HG03469 (cell line): ENCODE measurements around the gene DCLK3.

Source experiments
- ATAC-seq: cut with Tn5 transposase; IDR thresholded peaks from one replicate; pipeline ENCODE4 v1.9.1; 2021; ENCODE audit warnings: mild to moderate bottlenecking, moderate library complexity, moderate number of reproducible peaks; ENCODE audit not compliant: unreplicated experiment

DCLK3 gene

DNA sequence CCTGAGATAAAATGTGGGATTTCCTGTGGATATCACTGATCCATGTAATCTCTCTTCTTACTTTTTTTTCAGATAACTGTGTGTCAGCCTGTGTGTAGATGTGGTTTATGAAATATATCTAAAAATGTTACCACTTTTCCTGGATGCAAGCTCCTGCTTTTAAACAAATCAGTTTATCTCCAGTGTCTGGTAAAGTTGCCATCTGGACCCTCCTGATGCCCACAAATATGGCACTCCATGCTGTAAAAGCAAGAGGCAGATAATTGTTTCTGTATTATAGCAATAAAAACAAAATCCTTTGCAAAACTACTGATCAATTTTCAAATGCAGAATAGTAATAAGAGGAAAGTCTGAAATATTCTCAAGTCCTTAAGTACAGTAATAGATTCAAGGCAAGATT lies 7.6 kb upstream of the DCLK3 start:
- no peak for ATAC-seq

DNA sequence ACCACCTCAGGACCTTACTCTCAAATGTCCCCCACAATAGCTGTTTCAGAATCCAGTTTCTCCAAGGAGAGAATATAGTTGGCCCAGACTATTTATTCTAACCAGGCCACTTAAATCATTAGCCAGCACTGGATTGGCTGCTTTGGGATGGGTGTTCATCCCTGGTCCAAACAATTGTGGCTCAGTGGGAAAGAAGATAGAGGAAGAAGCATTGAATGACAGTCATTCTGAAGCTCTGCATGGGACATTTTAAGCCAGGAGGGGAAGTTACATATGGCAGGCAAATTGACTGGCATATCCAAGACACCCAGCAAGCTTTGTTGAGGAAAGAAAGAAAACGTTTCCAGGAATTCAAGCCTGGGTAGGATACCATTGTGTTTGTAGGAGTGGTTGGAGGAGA lies 5.6 kb upstream of the DCLK3 start:
- no peak for ATAC-seq

DNA sequence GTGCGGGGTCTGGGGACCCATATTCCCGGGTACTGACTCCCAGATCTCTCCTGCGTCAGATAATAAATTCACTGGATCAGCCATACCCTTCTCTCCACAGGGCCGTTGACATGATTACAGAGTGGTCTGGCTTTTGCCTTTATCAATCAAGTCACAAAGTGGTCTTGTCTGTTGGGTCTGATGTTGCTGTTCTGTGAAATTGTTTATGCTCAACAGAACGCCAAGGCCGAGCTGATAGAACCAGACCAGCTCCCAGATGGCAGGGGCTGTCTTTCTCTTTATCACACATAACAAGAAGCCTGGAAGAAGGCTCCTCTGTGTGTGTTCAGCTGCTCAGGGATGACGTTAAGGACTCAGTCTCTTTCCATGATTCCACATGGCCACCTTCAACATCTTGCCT lies 751 bp upstream of the DCLK3 start:
- ATAC-seq, result no peak

DNA sequence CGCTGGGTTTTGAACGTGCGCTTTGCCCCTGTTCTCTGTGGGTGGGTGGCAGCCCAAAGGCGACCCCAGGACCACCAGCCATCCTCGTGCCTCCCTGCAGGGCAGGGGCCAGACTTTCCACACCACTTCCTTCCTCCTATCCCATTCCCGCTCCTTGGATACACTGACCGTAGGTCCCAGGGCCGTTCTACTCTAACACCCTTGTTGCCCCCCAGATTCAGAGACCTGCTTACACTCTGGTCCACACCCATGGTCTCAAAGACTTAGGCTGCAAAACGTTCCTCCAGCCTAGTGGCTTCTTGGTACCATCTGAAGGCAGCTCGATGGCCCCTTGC lies 318 bp upstream of the DCLK3 start:
- no peak for ATAC-seq

DNA sequence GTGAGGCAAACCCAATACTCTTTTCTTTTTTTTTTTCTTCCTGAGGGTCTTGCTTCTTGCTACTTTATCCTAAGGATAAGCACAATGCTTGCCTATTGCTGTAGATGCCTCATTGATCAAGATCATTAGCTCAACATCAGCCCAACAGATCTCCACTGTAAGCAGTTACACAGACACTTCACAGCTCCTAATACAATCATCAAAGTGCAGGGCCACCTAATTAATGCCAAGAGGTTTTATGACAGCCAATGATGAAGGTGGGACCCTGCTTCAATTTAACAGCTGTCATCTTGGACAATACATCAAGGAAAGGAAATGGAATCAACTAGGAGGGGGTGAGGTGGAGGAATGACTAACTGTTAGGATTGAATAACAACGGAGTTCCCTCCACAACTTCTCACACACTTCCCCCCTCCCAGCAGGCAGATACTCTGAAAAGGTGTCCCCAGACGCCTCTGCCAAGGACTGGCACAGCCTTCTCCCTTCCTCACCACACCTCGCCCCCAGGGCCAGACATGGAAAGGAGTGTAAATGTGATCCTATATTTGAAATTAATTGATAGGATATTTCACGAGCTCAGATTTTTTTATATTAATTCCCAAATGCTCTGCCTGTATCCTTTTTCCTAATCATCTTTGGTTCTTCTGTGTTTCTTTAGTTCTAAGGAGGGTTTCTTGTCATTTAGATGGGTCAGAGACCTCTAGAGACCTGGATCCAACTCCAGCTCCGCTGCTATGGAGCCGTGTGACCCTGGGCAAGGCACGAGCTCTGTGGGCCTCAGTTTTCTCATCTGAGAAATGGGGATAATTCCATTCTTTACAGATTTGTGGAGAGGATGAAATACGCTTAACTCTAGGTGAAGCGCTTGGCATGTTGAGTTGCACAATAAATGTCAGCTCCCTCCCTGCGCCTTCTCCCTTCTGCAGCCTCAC lies 1.2 kb downstream of the DCLK3 start:
- ATAC-seq, result no peak

DNA sequence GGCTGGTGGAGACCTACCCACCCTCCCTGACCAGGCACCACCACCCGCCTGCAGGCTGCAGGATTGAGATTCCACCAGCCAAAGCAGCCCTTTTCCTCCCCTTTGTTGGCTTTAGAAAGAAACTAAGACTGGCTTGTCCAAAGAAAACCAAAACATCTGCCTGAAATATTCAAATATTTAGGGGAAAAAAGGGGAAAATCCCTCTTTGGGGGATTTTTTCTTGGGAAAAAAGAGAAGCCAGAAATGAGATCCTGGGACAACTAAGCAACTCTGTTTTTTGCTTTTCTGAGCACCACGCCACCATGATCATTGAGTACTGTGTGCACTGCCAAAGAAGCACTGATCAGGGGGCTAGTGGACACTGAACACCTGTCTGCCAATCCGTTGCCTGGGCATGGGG lies 2.6 kb downstream of the DCLK3 start:
- no peak for ATAC-seq

DNA sequence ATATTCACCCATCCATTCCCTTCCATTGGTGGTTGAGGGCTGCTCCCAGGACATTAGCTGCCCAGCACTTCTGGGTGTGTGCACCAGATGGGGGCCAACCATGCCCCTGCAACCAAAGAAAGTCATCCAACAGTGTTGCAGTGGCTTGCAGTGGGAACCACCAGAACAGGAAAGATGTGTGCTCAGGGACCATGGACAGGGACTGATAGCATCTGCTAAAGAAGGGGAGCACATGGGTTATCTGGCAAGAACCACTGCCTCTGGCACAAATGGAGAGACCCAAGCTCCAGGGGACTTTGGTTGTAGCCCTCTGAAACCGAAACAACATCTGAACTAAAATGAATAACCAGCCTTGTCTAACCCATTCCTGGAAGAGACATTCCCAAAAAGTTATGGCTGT lies 8.1 kb downstream of the DCLK3 start:
- no peak for ATAC-seq

DNA sequence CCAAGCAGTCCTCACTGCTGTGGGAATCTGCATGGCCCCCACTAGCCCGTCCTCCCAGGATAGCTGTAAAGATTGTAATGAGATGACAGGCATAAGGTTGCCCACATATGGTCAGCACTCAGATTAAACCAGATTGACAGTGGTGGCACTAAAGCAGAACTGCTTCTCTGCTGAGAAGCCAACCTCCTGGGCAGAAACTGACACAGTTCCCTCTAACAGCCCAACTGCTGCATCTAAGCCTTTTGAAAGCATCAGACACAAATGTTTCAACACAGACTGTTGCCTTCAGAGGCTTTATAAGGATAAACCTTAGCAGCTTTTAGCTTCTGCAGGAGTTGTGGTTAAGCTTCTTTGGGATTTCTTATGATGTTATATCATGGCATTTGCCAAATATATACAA lies 13.0 kb downstream of the DCLK3 start:
- ATAC-seq, result no peak

DNA sequence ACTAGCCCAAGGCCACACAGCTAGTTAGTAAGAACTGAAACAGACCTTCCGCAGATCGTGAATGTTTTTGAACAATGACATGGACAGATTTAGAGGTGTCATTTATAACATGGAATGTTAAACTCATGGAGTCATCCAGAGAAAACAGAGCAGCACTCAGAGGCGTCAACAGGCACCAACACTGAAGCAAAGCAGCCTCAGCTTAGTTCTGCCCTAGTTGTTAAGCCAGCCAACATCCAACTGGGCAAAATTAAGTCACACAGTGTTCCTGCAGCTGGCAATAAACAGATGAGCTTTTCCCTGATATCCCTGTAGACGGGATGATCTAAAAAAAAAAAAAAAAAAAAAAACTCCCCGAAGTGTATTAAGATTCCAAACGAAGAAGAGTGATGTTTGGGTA lies 13.6 kb downstream of the DCLK3 start:
- ATAC-seq, result no peak

DNA sequence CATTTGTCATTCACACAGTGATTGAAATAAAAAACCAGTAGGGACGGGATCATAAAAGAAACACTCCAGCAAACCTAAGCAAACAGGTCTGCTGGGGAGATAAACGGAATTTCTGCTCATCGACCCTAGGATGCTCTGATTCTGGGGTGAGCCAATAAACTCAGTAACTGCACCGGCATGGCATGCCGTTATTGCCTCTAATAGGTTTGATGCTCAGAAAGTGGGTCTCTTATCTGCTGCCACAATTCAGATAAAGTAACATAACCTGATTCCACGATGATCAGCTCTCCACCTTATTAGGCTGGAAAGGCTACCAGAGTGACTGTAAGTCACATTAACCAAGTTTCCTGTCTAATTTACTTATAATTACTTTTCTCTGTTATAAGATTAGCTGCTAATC lies 19.6 kb downstream of the DCLK3 start:
- ATAC-seq, result no peak

DNA sequence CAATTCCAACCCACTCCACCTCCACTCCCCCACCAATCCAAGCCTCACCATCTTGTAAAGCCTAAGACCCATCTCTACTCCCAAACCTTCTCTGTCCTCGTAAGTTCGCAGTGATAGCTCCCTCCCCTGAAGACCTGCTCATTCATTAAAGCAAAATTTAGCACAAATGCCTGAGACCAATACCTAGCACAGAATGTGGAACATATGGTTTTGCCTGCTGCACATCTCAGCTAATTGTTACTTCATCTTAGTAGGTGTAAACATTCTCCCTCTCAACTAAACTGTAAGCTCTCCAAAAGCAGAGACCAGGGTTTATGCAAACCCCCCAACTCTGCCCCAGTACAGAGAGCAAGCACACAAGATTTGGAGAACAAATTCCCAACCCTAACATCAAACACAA lies 20.5 kb downstream of the DCLK3 start:
- no peak for ATAC-seq

DNA sequence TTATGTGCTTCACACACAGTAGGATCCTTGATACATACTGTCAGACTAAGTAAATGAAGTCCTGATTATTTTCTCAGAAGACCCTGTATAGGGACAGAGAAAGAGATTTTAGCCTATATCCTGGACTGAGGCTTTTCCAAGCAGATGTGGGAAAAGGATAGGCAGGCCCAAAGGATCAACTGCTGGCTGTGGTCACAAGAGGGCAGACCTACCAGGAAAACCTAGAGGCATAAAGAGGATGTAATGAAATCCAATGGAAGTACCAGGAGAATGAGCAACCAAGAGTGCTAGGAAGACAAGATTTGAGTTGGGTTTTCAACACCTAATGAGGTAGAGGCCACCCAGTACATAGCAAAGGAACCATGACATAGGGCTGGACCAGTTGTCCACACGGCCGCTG lies 23.1 kb downstream of the DCLK3 start:
- ATAC-seq, result no peak

DNA sequence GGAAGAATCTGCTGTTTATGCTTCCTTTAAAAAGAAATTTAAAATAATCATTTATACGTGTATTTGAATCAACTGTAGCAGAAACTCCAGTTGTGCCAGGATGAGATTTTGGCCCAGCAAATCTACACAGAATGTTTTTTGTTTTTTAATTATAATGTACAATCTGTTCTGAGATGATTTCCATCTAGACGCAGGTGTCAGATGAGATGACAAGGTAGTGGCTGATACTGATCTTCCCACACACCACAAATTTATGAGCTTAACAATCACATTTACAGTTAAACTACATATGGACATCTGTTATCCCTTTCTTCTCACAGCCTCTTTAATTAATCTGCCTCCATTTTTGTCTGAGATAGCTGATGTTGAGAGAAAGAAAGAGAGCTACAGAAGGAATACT lies 23.6 kb downstream of the DCLK3 start:
- no peak for ATAC-seq

DNA sequence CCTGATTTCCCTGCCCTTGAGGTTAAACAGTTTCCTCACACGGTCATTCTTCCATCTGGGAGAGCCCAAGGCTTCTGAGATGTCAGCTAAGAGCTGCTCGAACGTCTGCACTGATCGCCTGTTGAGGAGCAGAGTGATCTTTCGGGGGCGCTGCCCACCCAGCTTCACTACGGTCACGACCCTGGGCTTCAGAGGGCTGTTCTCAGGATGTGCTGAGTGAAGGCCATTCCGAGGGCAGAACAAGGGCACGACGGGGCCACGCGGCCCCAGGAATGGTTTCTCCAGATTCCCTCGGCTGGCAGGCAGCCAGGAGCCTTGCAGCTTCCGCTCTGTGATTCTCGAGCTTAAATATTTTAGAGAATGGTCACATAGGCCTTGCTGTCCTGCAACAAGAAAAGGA lies 25.7 kb downstream of the DCLK3 start:
- no peak for ATAC-seq

DNA sequence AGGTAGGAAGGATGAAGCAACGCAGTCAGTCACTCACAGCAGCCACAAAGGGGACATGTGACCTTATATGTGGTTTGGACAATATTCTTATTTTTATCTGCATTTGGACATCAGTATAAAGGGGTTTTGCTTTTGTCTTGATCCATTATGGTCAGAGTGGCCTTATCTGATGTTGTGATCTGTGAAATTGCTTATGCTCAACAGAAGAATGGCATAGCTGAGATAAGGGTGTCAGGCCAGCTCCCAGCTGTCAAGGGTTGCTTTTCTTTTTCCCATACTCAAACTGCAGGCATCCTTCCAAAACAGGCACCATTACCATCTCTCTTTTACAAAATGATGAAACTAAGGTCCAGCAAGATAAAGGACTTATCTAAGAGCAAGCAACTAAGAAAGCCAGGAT lies 28.1 kb downstream of the DCLK3 start:
- no peak for ATAC-seq

DNA sequence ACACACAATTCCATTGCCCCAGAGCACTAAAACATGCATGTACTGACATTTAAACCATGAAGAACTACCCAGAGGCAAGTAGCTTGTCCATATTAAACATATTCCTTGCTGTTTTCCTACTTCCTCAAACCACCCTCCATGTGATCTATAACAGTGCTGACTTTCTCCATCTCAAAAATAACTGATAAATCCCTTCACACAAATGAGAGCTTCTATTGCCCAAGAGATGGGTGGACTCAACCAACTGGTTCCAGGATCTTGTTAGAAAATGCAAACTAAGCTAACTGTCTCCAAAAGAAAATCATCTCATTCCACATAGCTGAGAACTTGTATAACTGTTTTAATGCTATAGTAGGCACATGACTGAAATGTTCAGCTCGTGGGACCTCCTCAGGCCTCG lies 29.6 kb downstream of the DCLK3 start:
- no peak for ATAC-seq

DNA sequence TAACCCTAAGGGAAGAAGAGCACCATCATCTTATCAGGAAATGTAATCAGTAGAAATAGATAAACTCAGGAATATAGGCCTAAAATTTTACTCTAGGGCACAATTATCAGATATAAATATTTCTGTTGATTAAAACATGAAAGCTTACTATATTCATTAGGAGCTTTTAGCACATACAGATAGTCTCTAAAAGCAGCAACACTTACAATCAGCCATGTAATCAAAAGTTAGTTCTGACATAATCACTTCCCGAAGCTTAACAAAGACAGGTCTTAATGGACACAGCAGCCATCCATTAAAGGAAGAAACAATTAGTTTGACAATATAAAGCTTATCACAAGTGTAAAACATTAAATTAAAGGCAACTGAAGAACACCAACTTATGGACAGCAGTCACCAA lies 30.6 kb downstream of the DCLK3 start:
- no peak for ATAC-seq

DNA sequence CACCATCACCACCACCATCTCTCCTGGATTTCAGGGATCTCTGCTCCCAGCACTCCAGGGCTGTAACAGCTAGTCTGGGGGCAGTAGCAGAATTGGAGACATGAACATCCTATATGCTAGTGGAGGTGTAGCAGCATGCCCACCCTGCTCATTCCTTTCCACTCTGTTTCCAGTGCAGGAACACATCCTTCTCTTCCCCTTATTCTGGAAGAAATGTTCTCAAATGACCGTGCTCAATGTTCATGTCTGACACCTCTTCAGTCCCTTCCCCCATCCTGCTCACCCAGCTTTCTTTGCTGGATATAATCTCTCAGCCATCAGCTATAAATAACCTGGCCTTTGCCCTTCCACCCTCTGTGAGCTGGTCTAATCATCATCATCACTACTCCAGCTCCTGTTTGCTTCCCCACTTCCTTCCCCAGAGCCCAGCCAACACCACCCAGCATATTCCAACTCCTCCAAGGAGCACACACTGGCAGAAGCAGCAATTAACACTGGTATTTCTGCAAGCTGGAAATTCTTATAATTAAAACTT lies 31.1 kb downstream of the DCLK3 start:
- no peak for ATAC-seq

DNA sequence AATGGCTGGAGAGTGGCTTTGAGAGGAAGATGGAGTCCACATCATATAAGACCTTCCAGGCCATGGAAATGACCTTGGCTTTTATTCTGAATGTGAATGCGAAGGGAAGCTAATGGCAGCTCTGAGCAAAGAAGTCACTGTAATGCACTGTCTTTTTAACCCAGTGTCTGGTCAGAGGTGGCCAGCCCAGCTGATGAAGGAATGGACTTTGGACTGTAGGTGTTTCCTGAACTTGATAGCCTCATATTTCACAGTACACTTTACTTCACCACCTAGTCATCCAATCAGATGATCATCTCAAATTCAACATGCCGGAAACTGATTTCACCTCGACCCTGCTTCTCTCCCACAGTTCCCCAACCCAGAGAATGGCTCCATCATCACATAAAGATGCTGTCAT lies 33.4 kb downstream of the DCLK3 start:
- no peak for ATAC-seq

DNA sequence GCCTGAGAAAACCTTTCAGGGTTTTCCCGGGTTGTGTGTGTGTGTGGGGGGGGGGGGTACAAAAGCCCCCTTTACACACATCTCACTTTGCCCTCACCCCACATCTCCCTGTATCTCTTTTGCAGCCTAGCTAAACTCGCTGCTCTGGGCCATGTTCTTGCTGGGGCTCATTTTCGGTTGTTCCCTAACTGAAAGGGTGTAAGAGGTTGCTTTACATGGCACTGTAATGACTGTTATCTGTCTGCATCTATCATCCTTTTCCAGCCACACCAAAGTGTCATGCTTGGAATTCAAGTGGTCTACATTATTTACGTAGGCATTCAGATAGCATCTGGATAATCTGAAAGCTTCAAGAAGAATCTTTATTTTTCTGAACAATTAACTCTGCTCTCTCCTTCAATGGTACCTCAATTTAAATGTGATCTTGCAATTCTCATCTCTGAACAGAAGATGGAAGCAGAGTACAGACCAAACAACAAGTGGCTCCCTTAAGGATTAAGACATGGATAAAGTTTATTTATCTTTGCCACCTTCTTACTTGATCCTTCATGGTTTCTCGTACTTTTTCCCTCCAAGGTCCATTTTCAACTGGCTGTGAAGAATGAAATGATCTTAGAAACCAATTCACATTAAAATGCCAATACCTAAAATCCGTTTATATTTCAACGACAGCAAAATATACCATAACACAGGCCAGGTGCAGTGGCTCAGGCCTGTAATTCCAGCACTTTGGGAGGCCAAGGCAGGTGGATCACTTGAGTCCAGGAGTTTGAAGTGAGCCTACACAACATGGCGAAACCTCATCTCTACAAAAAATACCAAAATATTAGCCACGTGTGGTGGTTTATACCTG lies 34.9 kb downstream of the DCLK3 start:
- ATAC-seq, result no peak

DNA sequence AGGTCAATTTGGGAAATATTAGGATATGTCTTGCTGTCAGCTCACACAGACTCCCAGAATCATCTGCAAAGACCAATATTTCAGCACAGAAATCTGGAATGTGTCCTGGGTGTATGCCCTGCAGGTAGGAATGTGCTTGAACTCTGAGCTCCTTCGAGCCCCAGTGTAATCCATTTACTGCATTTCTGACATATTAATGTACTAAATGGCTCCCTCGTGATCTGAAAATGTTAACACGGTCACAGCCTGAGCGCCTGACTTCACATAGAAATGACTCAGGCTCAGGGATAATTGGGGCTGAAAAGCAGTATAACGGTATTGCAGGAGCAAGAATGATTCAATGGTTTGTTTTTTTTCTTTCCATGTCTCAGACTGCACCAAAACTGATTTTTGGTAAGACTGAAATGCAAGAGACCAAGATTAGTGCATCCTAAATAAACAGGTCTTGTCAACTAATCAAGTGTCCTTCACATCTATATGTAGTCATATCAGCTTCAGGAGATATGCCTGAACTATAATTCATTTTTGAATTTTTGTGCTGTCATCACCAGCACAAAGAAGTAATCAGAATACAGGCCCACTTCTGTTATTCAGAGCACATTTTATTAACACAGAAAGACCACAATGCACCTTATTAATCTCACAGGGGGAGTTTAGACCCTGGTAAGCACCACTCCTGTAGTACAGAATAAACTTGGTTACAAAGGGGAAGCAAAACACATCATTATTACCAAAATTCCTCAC lies 49.8 kb downstream of the DCLK3 start:
- no peak for ATAC-seq
